Endodermal cell (in vitro differentiated cells): ENCODE results near the gene CDH13. TPM values are rescaled to one million over a fixed set of nuclear protein-coding genes. Genes with fewer than 3 reads are reported as not detected.

Experiments used
- DNase-seq: peaks from one replicate; pipeline ENCODE4 v3.0.0-alpha.2; 2017
- H3K27ac ChIP-seq: 2 replicates; pipeline ENCODE4 v1.5.1; 2013; ENCODE audit warnings: mild to moderate bottlenecking, low read depth, low read length, moderate library complexity
- H3K27me3 ChIP-seq: 2 replicates; pipeline ENCODE4 v1.6.1; 2013; ENCODE audit warnings: mild to moderate bottlenecking, low read length, moderate library complexity; ENCODE audit not compliant: insufficient read depth, control insufficient read depth, poor library complexity, severe bottlenecking
- H3K36me3 ChIP-seq: 2 replicates; pipeline ENCODE4 v1.7.0; 2013; ENCODE audit warnings: mild to moderate bottlenecking, low read length, moderate library complexity; ENCODE audit not compliant: control insufficient read depth, insufficient read depth
- H3K4me1 ChIP-seq: one replicate; pipeline ENCODE4 v1.7.0; 2013; ENCODE audit warnings: low read length; ENCODE audit not compliant: control insufficient read depth, insufficient read depth
- H3K4me3 ChIP-seq: 2 replicates; pipeline ENCODE4 v1.5.1; 2013; ENCODE audit warnings: mild to moderate bottlenecking, low read length, moderate library complexity
- H3K9ac ChIP-seq: 2 replicates; pipeline ENCODE4 v1.6.1; 2013; ENCODE audit warnings: mild to moderate bottlenecking, low read length, moderate library complexity; ENCODE audit not compliant: poor library complexity, severe bottlenecking; ENCODE audit errors: extremely low read depth
- H3K9me3 ChIP-seq: 2 replicates; pipeline ENCODE4 v1.6.1; 2013; ENCODE audit warnings: mild to moderate bottlenecking, low read length, moderate library complexity; ENCODE audit not compliant: control insufficient read depth
- H3K27ac Mint-ChIP-seq: 2 replicates; pipeline ENCODE4 v1.8.0; 2020; ENCODE audit warnings: mixed read lengths
- H3K27me3 Mint-ChIP-seq: 2 replicates; pipeline ENCODE4 v1.8.0; 2021; ENCODE audit warnings: mild to moderate bottlenecking, mixed read lengths; ENCODE audit not compliant: insufficient read depth
- H3K36me3 Mint-ChIP-seq: 2 replicates; pipeline ENCODE4 v1.8.0; 2020; ENCODE audit warnings: low read depth, mixed read lengths
- H3K4me1 Mint-ChIP-seq: 2 replicates; pipeline ENCODE4 v1.8.0; 2020; ENCODE audit warnings: mixed read lengths
- H3K4me3 Mint-ChIP-seq: 2 replicates; pipeline ENCODE4 v1.8.0; 2020; ENCODE audit warnings: mild to moderate bottlenecking, moderate library complexity, mixed read lengths
- H3K9me3 Mint-ChIP-seq: 2 replicates; pipeline ENCODE4 v1.8.0; 2020; ENCODE audit warnings: mild to moderate bottlenecking, mixed read lengths
- CTCF ChIP-seq: fragments of 200-600 bp; sonication (generic); conservative IDR thresholded peaks from 2 replicates; pipeline ENCODE4 v1.5.0; 2021; ENCODE audit warnings: antibody characterized with exemption, mild to moderate bottlenecking
- WGBS, 2 experiments: methylation state at CpG; one replicate each; pipeline versions ENCODE4 v1.1.5 to v1.1.7; 2013; ENCODE audit warnings: missing lambda C conversion rate in 2 of 2, mixed read lengths in 1 of 2; ENCODE audit not compliant: insufficient coverage in 1 of 2, insufficient read length in 1 of 2; 5-methylcytosine and 5-hydroxymethylcytosine counted together
- total RNA-seq, 2 donors: library from RNA; stranded (reverse); fragmentation: NEBNext Ultra II Directional in 1 of 2; extraction: Animal tissue kit (Norgen Biotek cat#: 25700) in 1 of 2; gene quantifications; 2 replicates in 1 of 2; 3 replicates in 1 of 2; pipeline ENCODE4 v1.2.1, GENCODE V29; 2021

The CDH13 gene
- total RNA-seq, 2 donors from 2014 or later = 0.86 to 1.8 TPM

GRCh38 chr16:82650804-82651203 lies 24.0 kb downstream of the CDH13 start:
- WGBS, 2 experiments = 75 to 100% methylated on average over 1 to 2 of the region's 2 CpGs
- Mint-ChIP-seq H3K4me1 (peaks cover 41% of the 10 kb centered on the region), H3K36me3 (no peaks in the 10 kb centered on the region), H3K27ac (no peak overlapping the region), H3K4me3 (no peak overlapping the region), H3K27me3 (peaks cover 3% of the 10 kb centered on the region), H3K9me3 (no peaks in the 10 kb centered on the region)
- H3K27ac ChIP-seq = no peak overlapping the region
- H3K36me3 ChIP-seq = no peaks in the 10 kb centered on the region
- no peak for DNase-seq
- H3K4me3 ChIP-seq = no peak overlapping the region
- H3K27me3 ChIP-seq = no peaks in the 10 kb centered on the region
- no peak overlapping the region for H3K9ac ChIP-seq
- TF ChIP-seq CTCF = no peak
- H3K4me1 ChIP-seq = peaks cover 33% of the 10 kb centered on the region
- H3K9me3 ChIP-seq = no peaks in the 10 kb centered on the region

- 85 to 93% methylated on average over 6 to 7 of the region's 7 CpGs for WGBS, 2 experiments
- Mint-ChIP-seq H3K27ac (no peak overlapping the region), H3K36me3 (no peaks in the 10 kb centered on the region)
Measured at GRCh38 chr16:82651921-82652601, 25.3 kb downstream of the CDH13 start.

GRCh38 chr16:82652826-82653225 lies 26.1 kb downstream of the CDH13 start:
- TF ChIP-seq CTCF = no peak
- peaks cover 46% of the 10 kb centered on the region for H3K4me1 Mint-ChIP-seq
- H3K9me3 Mint-ChIP-seq = no peaks in the 10 kb centered on the region
- H3K4me3 ChIP-seq = no peak overlapping the region
- no peaks in the 10 kb centered on the region for H3K36me3 Mint-ChIP-seq
- WGBS, 2 experiments = 87 to 97% methylated on average over 4 of the region's 4 CpGs
- DNase-seq = no peak
- H3K27ac ChIP-seq = no peak overlapping the region
- H3K36me3 ChIP-seq = no peaks in the 10 kb centered on the region
- no peaks in the 10 kb centered on the region for H3K27me3 ChIP-seq
- no peak overlapping the region for H3K4me3 Mint-ChIP-seq
- H3K9me3 ChIP-seq = no peaks in the 10 kb centered on the region
- no peak overlapping the region for H3K27ac Mint-ChIP-seq
- H3K4me1 ChIP-seq = peaks cover 35% of the 10 kb centered on the region
- peaks cover 3% of the 10 kb centered on the region for H3K27me3 Mint-ChIP-seq
- H3K9ac ChIP-seq = no peak overlapping the region

More at GRCh38 chr16:82651921-82652601, 25.3 kb downstream of the CDH13 start:
- no peaks in the 10 kb centered on the region for H3K36me3 ChIP-seq
- H3K4me1 ChIP-seq = peaks cover 34% of the 10 kb centered on the region
- Mint-ChIP-seq H3K9me3 (no peaks in the 10 kb centered on the region), H3K4me1 (peaks cover 43% of the 10 kb centered on the region), H3K4me3 (no peak overlapping the region), H3K27me3 (peaks cover 3% of the 10 kb centered on the region)
- no peaks in the 10 kb centered on the region for H3K27me3 ChIP-seq
- no peaks in the 10 kb centered on the region for H3K9me3 ChIP-seq
- no peak for DNase-seq
- no peak overlapping the region for H3K4me3 ChIP-seq
- no peak for TF ChIP-seq CTCF
- H3K27ac ChIP-seq = no peak overlapping the region
- no peak overlapping the region for H3K9ac ChIP-seq
